Effector memory CD4-positive, alpha-beta T cell (primary cell): Measurements from ENCODE around the gene ZNF668.

Experiments
- DNase-seq, 3 donors: peaks; one replicate each; pipeline ENCODE4 v3.0.0-alpha.2; 2020
- H3K27ac ChIP-seq: 2 replicates; pipeline ENCODE4 v1.7.0; 2013; ENCODE audit warnings: mild to moderate bottlenecking, low read length, moderate library complexity; ENCODE audit not compliant: insufficient read depth, poor library complexity, severe bottlenecking
- H3K27me3 ChIP-seq: replicated peaks from 2 replicates; pipeline ENCODE4 v1.7.0; 2013; ENCODE audit warnings: mild to moderate bottlenecking, low read length; ENCODE audit not compliant: insufficient read depth, control insufficient read depth, poor library complexity, severe bottlenecking
- H3K36me3 ChIP-seq: 2 replicates; pipeline ENCODE4 v1.7.0; 2013; ENCODE audit warnings: mild to moderate bottlenecking, low read length, moderate library complexity; ENCODE audit not compliant: control insufficient read depth, insufficient read depth
- H3K4me1 ChIP-seq: 2 replicates; pipeline ENCODE4 v1.7.0; 2013; ENCODE audit warnings: low read length, mild to moderate bottlenecking; ENCODE audit not compliant: control insufficient read depth, insufficient read depth, poor library complexity, severe bottlenecking
- H3K4me3 ChIP-seq: 2 replicates; pipeline ENCODE4 v1.7.0; 2013; ENCODE audit warnings: low read length, low read depth, mild to moderate bottlenecking; ENCODE audit not compliant: insufficient read depth, poor library complexity, severe bottlenecking
- H3K9me3 ChIP-seq: 2 replicates; pipeline ENCODE4 v1.7.0; 2013; ENCODE audit warnings: mild to moderate bottlenecking, low read length, moderate library complexity; ENCODE audit not compliant: control insufficient read depth

Gene ZNF668

DNA sequence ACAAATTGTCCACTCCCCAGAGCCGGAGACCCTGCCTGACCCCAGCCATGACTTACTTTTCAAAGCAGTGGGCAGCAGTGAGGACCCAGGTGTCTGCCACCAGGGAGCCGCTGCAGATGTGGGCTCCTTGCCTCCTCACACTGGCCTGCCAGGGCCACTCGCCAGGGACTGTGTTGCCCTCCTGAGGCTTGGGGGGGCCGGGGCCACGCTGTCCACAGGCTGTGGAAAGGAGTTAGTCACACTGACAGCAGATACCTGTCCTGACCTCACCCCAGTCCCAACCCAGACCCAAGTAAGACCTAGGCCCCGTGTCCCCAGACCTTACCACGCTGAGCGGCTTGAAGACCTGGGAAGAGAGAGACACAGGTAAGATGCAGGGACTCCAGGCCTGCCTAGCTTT lies 13.4 kb upstream of the ZNF668 start:
- no peak overlapping the region for H3K4me3 ChIP-seq
- no peaks in the 10 kb centered on the region for H3K9me3 ChIP-seq
- H3K27ac ChIP-seq = no peak overlapping the region
- H3K4me1 ChIP-seq = no peaks in the 10 kb centered on the region
- H3K27me3 ChIP-seq = no peaks in the 10 kb centered on the region
- no peak for DNase-seq
- H3K36me3 ChIP-seq = peaks cover 25% of the 10 kb centered on the region

DNA sequence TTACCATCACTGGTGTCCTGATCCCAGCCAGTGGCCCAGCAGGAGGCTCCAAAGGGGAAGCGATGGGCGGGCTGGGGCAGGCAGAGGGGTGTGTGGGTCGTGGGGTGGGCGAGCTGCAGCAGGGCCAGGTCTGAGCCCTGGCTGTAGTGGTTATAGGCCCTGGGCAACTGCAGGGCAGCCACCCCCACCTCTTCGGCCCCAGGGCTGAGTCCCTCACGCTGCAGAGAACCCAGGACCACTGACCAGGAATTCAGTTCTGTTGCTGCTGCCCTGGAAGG lies 12.5 kb upstream of the ZNF668 start:
- no peak overlapping the region for H3K4me3 ChIP-seq
- H3K4me1 ChIP-seq = no peaks in the 10 kb centered on the region
- H3K27ac ChIP-seq = no peak overlapping the region
- DNase-seq = no peak
- no peaks in the 10 kb centered on the region for H3K9me3 ChIP-seq
- peaks cover 29% of the 10 kb centered on the region for H3K36me3 ChIP-seq
- H3K27me3 ChIP-seq = no peaks in the 10 kb centered on the region

DNA sequence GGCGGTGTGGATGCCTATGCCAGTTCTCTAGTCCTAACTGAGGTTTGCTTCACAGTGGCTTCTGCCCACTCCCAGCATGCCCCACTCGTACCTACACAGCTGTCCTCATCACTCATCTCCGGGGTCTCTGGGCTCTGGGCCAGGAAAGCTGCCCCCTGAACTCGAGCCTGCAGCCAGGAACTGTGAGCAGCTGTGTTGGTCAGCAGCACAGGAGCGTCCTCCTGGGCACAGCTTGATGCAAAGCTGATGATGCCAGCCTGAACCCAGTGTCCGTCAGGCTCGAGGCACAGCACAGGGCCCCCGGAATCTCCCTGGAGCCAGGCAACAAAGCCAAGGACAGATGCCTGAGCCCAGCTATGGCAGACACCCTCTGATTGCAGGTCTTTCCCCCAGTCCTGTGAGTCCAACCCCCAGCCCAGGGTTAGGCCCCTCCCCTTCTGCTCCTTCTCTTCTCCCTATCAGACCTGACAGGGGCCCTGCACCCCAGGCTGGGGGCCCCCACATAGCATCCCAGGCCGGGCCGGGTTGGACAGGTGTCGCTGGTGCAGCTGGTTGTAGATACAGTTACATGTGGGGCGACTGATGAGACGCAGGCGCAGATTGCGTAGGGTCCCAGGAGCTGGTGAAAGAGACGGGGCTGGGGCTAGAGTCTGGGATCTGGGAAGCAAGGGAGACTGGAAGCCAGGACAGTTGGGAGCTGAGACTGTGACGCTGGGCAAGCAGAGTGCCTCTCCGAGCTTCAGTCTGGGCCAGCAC lies 12.0 kb upstream of the ZNF668 start:
- H3K27me3 ChIP-seq = no peaks in the 10 kb centered on the region
- H3K4me3 ChIP-seq = no peak overlapping the region
- H3K9me3 ChIP-seq = no peaks in the 10 kb centered on the region
- H3K4me1 ChIP-seq = no peaks in the 10 kb centered on the region
- no peak for DNase-seq
- H3K27ac ChIP-seq = no peak overlapping the region
- peaks cover 28% of the 10 kb centered on the region for H3K36me3 ChIP-seq

DNA sequence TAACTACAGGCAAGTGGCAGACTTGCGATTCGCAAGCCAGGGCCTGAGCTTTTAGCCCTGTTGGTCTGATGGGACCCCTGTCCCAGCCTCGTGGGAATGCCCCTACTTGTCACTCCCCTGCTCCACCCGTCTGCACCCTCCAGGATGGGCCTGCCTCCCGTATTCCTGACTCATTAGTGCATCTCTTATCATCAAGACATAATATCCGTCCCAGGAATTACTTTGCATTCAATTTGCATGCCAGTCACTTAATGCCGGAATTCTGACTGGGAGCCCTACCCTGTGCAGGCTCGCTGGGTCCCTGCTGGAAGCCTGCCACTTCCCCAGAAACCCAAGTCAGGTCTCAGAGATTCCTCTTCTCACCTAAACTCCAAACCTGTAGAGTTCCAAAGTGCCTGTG lies 11.4 kb upstream of the ZNF668 start:
- Histone ChIP-seq H3K27me3 (no peaks in the 10 kb centered on the region), H3K4me1 (no peaks in the 10 kb centered on the region), H3K36me3 (peaks cover 28% of the 10 kb centered on the region), H3K27ac (no peak overlapping the region), H3K4me3 (no peak overlapping the region), H3K9me3 (no peaks in the 10 kb centered on the region)
- no peak for DNase-seq

DNA sequence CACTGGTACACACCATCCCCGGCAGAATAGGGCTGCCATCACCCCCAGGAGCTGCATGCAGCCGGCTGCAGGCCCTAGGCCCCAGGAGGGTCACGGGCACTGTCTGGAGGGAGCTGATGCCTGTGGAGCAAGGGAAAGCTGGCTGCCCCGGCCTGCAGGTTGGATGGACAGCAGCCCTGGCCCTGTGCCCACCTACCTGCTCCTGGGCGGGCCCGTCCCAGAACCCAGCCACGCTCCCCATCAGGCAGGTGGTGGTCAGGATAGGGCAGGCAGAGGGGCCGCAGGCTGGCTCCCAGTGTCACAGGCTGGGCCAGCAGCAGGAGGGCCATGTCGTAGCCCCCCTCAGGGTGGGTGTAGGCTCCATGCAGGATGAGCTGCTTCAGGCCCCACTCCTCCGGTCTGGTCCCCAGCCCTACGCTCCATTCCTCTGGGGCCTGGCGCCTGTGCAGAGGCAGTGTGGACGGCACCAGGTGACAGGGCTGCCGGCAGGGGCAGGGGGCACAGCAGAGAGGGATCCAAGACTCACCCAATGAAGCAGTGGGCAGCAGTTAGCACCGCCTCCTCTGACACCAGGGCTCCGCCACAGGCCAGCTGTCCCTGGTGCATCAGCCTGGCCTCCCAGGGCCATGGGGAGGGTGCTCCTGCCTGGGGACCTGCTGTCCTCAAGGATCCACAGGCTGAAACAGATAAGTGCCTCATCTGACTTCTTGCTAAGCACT lies 10.7 kb upstream of the ZNF668 start:
- H3K27ac ChIP-seq = no peak overlapping the region
- H3K36me3 ChIP-seq = peaks cover 28% of the 10 kb centered on the region
- DNase-seq = no peak
- H3K27me3 ChIP-seq = no peaks in the 10 kb centered on the region
- H3K4me3 ChIP-seq = no peak overlapping the region
- H3K9me3 ChIP-seq = no peaks in the 10 kb centered on the region
- H3K4me1 ChIP-seq = no peaks in the 10 kb centered on the region

GRCh38 chr16:31083981-31084380 lies 9.9 kb upstream of the ZNF668 start:
- no peaks in the 10 kb centered on the region for H3K27me3 ChIP-seq
- H3K36me3 ChIP-seq = peaks cover 34% of the 10 kb centered on the region
- no peak overlapping the region for H3K27ac ChIP-seq
- H3K9me3 ChIP-seq = no peaks in the 10 kb centered on the region
- no peak overlapping the region for H3K4me3 ChIP-seq
- H3K4me1 ChIP-seq = no peaks in the 10 kb centered on the region
- no peak for DNase-seq

DNA sequence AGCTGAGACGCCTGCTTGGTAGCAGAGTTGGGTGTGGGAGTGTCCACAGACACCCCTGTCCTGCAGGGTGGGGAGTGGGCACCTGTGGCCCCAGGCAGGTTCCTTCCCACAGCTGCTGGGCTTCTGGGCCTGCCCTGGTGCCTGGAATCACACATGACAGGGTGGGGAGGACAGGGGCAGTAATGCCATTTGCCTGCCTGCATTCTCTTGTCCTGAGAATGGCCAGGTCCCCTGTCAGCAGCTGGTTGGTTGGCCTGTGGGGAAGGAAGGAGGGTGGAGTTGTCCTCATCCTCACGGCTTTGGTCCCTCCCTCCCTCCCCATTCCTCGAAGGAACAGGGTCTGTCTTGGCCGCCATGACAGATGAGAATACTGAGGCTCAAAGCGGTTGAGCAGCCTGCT lies 9.5 kb upstream of the ZNF668 start:
- no peak overlapping the region for H3K4me3 ChIP-seq
- peaks cover 38% of the 10 kb centered on the region for H3K36me3 ChIP-seq
- H3K27me3 ChIP-seq = no peaks in the 10 kb centered on the region
- H3K9me3 ChIP-seq = no peaks in the 10 kb centered on the region
- no peak for DNase-seq
- no peaks in the 10 kb centered on the region for H3K4me1 ChIP-seq
- H3K27ac ChIP-seq = no peak overlapping the region

DNA sequence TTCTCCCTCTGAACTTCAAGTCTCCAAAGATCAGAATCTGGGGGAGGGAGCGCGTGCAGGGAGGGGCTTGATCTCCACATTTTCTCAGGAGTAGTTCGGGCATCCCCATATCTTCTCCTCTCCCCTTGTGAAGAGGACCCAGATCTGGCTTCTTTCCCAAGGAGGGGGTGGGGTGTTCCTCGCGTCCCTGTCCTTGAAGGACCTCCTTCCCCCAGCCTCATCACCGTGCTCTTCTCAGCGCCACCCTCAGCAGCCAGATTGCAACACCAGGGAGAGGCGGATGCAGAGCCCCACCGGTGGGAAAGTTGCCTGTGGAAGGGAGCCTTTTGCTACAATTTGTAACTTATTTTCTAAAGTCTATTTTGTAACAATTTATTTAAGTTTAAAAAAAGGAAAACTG lies 9.0 kb upstream of the ZNF668 start:
- H3K4me1 ChIP-seq = no peaks in the 10 kb centered on the region
- H3K36me3 ChIP-seq = peaks cover 43% of the 10 kb centered on the region
- no peak for DNase-seq
- H3K9me3 ChIP-seq = no peaks in the 10 kb centered on the region
- no peaks in the 10 kb centered on the region for H3K27me3 ChIP-seq
- H3K4me3 ChIP-seq = no peak overlapping the region
- no peak overlapping the region for H3K27ac ChIP-seq

GRCh38 chr16:31082368-31083045 lies 8.5 kb upstream of the ZNF668 start:
- Histone ChIP-seq H3K27me3 (no peaks in the 10 kb centered on the region), H3K36me3 (peaks cover 49% of the 10 kb centered on the region), H3K4me1 (no peaks in the 10 kb centered on the region), H3K27ac (no peak overlapping the region), H3K4me3 (no peak overlapping the region), H3K9me3 (no peaks in the 10 kb centered on the region)
- no peak for DNase-seq
